RWPE2 (cell line): Measurements from ENCODE around the gene WDR64.

Source experiments
- ATAC-seq: fragments of 200-7000 bp; cut with Tn5 transposase; 3 replicates; pipeline ENCODE4 v1.9.1; 2021; ENCODE audit warnings: low read depth
- DNase-seq: peaks from one replicate; pipeline ENCODE4 v3.0.0-alpha.2; 2020; ENCODE audit warnings: low spot score
- H3K27ac ChIP-seq: fragments of 450-650 bp; 2 replicates; pipeline ENCODE4 v1.5.1; 2017; ENCODE audit warnings: mild to moderate bottlenecking; ENCODE audit not compliant: poor library complexity, severe bottlenecking
- H3K27me3 ChIP-seq: fragments of 250-450 bp; sonication (Bioruptor Pico); 2 replicates; pipeline ENCODE4 v1.5.1; 2021; ENCODE audit warnings: mild to moderate bottlenecking, moderate library complexity; ENCODE audit not compliant: insufficient read depth, poor library complexity, severe bottlenecking
- H3K36me3 ChIP-seq: fragments of 250-450 bp; sonication (Bioruptor Pico); 2 replicates; pipeline ENCODE4 v1.5.1; 2020; ENCODE audit warnings: low read depth, mild to moderate bottlenecking, moderate library complexity
- H3K4me1 ChIP-seq: fragments of 250-450 bp; sonication (Bioruptor Pico); 2 replicates; pipeline ENCODE4 v1.5.1; 2021; ENCODE audit warnings: mild to moderate bottlenecking, moderate library complexity; ENCODE audit not compliant: insufficient read depth, poor library complexity, severe bottlenecking
- H3K4me3 ChIP-seq: fragments of 250-450 bp; sonication (Bioruptor Pico); 2 replicates; pipeline ENCODE4 v1.5.1; 2021; ENCODE audit warnings: mild to moderate bottlenecking, moderate library complexity; ENCODE audit not compliant: severe bottlenecking
- H3K9me3 ChIP-seq: fragments of 250-450 bp; sonication (Bioruptor Pico); 2 replicates; pipeline ENCODE4 v1.5.1; 2021; ENCODE audit warnings: mild to moderate bottlenecking, moderate library complexity; ENCODE audit not compliant: severe bottlenecking
- TF ChIP-seq, protein P1 (sequence below): fragments of 450-650 bp; IDR thresholded peaks from one replicate; pipeline ENCODE4 v1.5.1; 2017; ENCODE audit warnings: mild to moderate bottlenecking, moderate library complexity; ENCODE audit not compliant: poor library complexity, severe bottlenecking

The WDR64 gene

DNA sequence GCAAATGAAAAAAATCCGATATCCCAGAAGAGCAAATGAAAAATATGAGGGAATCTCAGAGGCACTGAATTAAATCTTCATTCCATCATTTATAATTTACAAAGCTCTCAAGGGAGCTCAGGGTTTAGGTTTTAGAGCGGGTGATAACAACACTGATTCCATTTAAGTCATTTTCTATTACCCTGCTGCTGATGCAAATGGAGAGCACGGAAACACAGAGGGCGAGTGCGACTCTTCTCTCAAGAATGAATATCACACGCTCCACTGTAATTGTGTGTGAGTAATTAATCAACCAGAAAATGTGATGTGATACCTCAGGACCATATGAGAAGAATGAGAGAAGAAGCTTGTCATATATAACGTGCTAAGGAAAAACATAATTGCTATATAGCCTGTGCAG lies 34.7 kb upstream of the WDR64 start:
- Histone ChIP-seq H3K27me3 (no peaks in the 10 kb centered on the region), H3K4me1 (peaks cover 7% of the 10 kb centered on the region), H3K27ac (no peak overlapping the region), H3K36me3 (no peaks in the 10 kb centered on the region), H3K9me3 (no peaks in the 10 kb centered on the region), H3K4me3 (no peak overlapping the region)
- DNase-seq (no peak), ATAC-seq (no peak)
- TF ChIP-seq, protein P1, sequence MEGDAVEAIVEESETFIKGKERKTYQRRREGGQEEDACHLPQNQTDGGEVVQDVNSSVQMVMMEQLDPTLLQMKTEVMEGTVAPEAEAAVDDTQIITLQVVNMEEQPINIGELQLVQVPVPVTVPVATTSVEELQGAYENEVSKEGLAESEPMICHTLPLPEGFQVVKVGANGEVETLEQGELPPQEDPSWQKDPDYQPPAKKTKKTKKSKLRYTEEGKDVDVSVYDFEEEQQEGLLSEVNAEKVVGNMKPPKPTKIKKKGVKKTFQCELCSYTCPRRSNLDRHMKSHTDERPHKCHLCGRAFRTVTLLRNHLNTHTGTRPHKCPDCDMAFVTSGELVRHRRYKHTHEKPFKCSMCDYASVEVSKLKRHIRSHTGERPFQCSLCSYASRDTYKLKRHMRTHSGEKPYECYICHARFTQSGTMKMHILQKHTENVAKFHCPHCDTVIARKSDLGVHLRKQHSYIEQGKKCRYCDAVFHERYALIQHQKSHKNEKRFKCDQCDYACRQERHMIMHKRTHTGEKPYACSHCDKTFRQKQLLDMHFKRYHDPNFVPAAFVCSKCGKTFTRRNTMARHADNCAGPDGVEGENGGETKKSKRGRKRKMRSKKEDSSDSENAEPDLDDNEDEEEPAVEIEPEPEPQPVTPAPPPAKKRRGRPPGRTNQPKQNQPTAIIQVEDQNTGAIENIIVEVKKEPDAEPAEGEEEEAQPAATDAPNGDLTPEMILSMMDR, result no peak

DNA sequence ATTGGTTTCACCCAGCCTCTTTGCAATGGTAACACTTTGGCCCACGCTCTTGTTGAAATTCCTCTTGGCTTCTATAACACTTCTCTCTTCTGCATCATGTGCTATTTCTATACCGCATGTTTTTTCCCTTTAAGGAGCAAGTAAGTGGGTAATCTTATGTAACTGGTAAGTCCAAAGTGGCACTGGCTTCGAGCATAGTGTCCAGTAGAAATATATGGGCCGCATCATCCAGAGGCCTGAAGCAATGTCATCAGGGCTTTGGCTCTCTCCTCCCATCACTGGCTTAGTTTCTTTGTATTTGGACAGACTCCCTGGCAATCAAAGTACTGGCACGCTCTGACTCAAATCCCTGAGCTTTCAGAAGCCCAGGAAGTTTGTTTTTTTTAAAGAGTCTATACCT lies 29.4 kb upstream of the WDR64 start:
- no peak overlapping the region for H3K4me3 ChIP-seq
- ATAC-seq (no peak), DNase-seq (no peak)
- H3K36me3 ChIP-seq, result no peaks in the 10 kb centered on the region; the same call in 1 of the 2 replicates
- no peaks in the 10 kb centered on the region for H3K4me1 ChIP-seq
- no peaks in the 10 kb centered on the region for H3K9me3 ChIP-seq
- H3K27ac ChIP-seq, result no peak overlapping the region
- no peaks in the 10 kb centered on the region for H3K27me3 ChIP-seq
- TF ChIP-seq, protein P1, result no peak

DNA sequence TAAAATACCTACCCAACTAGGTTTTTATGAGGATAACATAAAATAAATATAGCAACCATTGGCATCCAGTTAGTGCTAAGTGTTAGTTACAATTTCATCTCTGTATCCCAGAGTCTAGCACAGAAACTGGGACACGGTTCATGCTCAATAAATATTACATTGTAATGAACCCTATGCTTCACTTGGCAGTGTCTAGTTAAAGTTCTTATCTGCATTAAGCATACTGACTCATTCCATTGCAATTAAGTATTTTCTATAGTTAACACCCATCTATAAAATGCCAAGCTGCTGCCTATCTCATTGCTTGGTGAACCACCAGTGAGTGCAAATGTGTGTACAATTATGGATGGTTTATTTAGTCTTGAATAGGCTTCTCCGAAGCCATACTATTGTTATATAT lies 27.1 kb upstream of the WDR64 start:
- no peaks in the 10 kb centered on the region for H3K4me1 ChIP-seq
- H3K4me3 ChIP-seq, result no peak overlapping the region
- no peak for DNase-seq
- no peaks in the 10 kb centered on the region for H3K27me3 ChIP-seq
- no peak overlapping the region for H3K27ac ChIP-seq
- H3K9me3 ChIP-seq, result no peaks in the 10 kb centered on the region
- no peaks in the 10 kb centered on the region; the same call in none of the 2 replicates for H3K36me3 ChIP-seq
- TF ChIP-seq, protein P1, result no peak
- ATAC-seq, result no peak

DNA sequence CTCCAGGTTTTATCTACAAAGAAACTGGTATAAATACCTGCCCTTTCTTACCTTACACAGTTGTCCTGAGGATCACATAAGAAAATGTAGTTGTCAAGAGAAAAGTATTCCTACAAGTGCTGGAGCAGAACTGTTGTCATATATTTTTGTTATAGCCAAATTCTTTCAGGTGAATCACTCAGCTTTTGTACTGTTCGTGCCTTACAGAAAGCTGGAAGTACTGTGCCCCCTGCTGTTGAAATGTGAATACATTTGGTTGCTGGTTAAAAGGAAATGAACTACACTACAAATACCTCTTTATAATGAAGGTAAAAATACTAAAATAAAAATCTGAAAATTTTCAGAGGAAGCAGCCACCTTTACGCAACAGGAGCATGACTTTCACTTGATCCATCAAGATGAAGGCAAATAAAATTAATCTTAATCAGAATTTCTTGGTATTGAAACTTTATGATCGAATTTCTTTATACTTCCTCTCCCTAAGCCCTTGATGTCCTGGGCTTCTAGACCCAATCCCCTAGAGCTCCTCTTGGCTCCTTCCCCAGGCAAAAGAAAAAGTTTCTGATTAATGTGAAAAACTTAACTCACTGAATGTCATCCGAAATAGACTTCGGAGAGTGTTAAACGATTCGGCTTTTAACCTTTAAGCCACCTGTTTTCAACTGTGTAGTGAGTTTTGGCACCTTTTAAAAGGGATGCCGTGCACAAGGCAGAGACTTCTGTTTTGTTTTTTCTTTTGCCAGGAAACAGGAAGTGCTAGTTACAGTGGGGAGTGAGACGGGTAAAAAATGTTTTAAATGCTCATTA lies 24.4 kb upstream of the WDR64 start:
- ATAC-seq (peak; percentile 54; the same call in 2 of the 3 replicates), DNase-seq (no peak)
- H3K27me3 ChIP-seq, result no peaks in the 10 kb centered on the region
- no peak overlapping the region for H3K27ac ChIP-seq
- H3K36me3 ChIP-seq, result no peaks in the 10 kb centered on the region; the same call in none of the 2 replicates
- H3K4me3 ChIP-seq, result no peak overlapping the region
- TF ChIP-seq, protein P1, result peak; percentile 48
- no peaks in the 10 kb centered on the region for H3K4me1 ChIP-seq
- H3K9me3 ChIP-seq, result no peaks in the 10 kb centered on the region

DNA sequence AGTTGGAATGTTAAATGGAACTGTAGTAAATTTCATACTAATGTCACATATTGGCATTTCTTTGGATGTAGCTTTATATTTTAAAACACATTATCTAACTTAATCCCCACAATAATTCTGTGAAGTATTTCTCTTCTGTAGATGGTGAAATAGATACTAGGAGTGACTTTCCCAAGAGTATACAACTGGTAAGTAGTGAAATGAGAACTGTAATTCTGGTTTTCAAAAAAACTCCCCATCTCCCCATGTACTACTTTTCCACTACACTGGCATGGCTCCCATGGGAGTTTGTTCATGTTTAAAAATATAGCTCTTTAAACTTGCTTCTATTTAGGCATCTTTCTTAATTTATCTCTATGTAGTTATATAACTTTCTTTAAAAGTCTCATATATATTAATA lies 22.1 kb upstream of the WDR64 start:
- Histone ChIP-seq H3K36me3 (peaks cover 10% of the 10 kb centered on the region), H3K4me1 (no peaks in the 10 kb centered on the region), H3K4me3 (no peak overlapping the region), H3K9me3 (no peaks in the 10 kb centered on the region), H3K27me3 (no peaks in the 10 kb centered on the region), H3K27ac (no peak overlapping the region)
- TF ChIP-seq, protein P1, result no peak
- no peak for ATAC-seq
- DNase-seq, result no peak
